T-cell (primary cell): ENCODE measurements around the gene CYP2W1. TPM values are rescaled to one million over a fixed set of nuclear protein-coding genes. Genes with fewer than 3 reads are reported as not detected.

Experiments
- ATAC-seq, 4 experiments: fragments of 200-7000 bp in 3 of 4; fragments of 150-1000 bp in 1 of 4; cut with Tn5 transposase; replicated peaks in 1 of 4; 1 replicate in 3 of 4; 2 replicates in 1 of 4; pipeline ENCODE4 v1.10.0; 2021; ENCODE audit warnings: moderate library complexity in 3 of 4, mild to moderate bottlenecking in 2 of 4, moderate number of reproducible peaks in 1 of 4
- CTCF ChIA-PET, 2 donors: fragments of 300-600 bp; sonication (Branson Sonifier 250); formaldehyde crosslinking; loops; one replicate each; lab custom pipeline; 2022; ENCODE audit warnings: antibody characterized with exemption in 2 of 2; lab: Charles Lee
- POLR2A ChIA-PET, 2 donors: fragments of 300-600 bp; sonication (Branson Sonifier 250); formaldehyde crosslinking; loops; one replicate each; lab custom pipeline; 2022; ENCODE audit warnings: antibody characterized with exemption in 2 of 2; lab: Charles Lee
- DNase-seq, 35 experiments: peaks; one replicate each; pipeline versions ENCODE4 v3.0.0 to v3.0.0-alpha.2; 2013 to 2023
- H3K27ac ChIP-seq: one replicate; pipeline ENCODE4 v1.5.1; 2013; ENCODE audit warnings: low read length
- H3K27me3 ChIP-seq, 2 experiments: replicated peaks in 1 of 2; 1 replicate in 1 of 2; 2 replicates in 1 of 2; pipeline versions ENCODE4 v1.6.1 to v1.7.0; 2013; ENCODE audit warnings: low read length in 1 of 2, mixed read lengths in 1 of 2; ENCODE audit not compliant: control insufficient read depth in 2 of 2, insufficient read depth in 2 of 2; ENCODE audit errors: extremely low read depth in 1 of 2
- H3K36me3 ChIP-seq, 2 donors: 1 replicate in 1 of 2; 2 replicates in 1 of 2; pipeline versions ENCODE4 v1.6.1 to v1.7.0; 2013; ENCODE audit warnings: low read length in 1 of 2; ENCODE audit not compliant: control insufficient read depth in 2 of 2, insufficient read depth in 1 of 2; ENCODE audit errors: extremely low read depth in 1 of 2
- H3K4me1 ChIP-seq, 2 experiments: 1 replicate in 1 of 2; 2 replicates in 1 of 2; pipeline versions ENCODE4 v1.6.1 to v1.7.0; 2013; ENCODE audit warnings: low read length in 2 of 2, mixed read lengths in 1 of 2; ENCODE audit not compliant: insufficient read depth in 2 of 2, control insufficient read depth in 1 of 2; ENCODE audit errors: extremely low read depth in 1 of 2
- H3K4me3 ChIP-seq, 2 donors: 1 replicate in 1 of 2; 2 replicates in 1 of 2; pipeline versions ENCODE4 v1.5.1 to v1.7.0; 2013; ENCODE audit warnings: mild to moderate bottlenecking in 2 of 2, low read length in 1 of 2, moderate library complexity in 1 of 2; ENCODE audit not compliant: control insufficient read depth in 1 of 2; ENCODE audit errors: extremely low read depth in 1 of 2
- H3K9me3 ChIP-seq: 2 replicates; pipeline ENCODE4 v1.7.0; 2013
- H3K27ac Mint-ChIP-seq, 2 donors: one replicate each; pipeline ENCODE4 v1.8.0; 2020 to 2021; ENCODE audit warnings: mild to moderate bottlenecking in 2 of 2, mixed read lengths in 2 of 2
- H3K27me3 Mint-ChIP-seq, 2 donors: one replicate each; pipeline ENCODE4 v1.8.0; 2021 to 2022; ENCODE audit warnings: mixed read lengths in 2 of 2
- H3K36me3 Mint-ChIP-seq: one replicate; pipeline ENCODE4 v1.8.0; 2021; ENCODE audit warnings: mixed read lengths
- H3K4me1 Mint-ChIP-seq, 3 donors: one replicate each; pipeline ENCODE4 v1.8.0; 2020 to 2022; ENCODE audit warnings: mixed read lengths in 3 of 3, mild to moderate bottlenecking in 1 of 3
- H3K4me3 Mint-ChIP-seq, 3 donors: one replicate each; pipeline ENCODE4 v1.8.0; 2020 to 2022; ENCODE audit warnings: mild to moderate bottlenecking in 3 of 3, mixed read lengths in 3 of 3, moderate library complexity in 3 of 3
- H3K9me3 Mint-ChIP-seq, 3 donors: one replicate each; pipeline ENCODE4 v1.8.0; 2020 to 2022; ENCODE audit warnings: mixed read lengths in 3 of 3
- WGBS: methylation state at CpG from one replicate; pipeline ENCODE4 v1.1.5; 2013; ENCODE audit warnings: missing lambda C conversion rate; ENCODE audit not compliant: insufficient coverage; 5-methylcytosine and 5-hydroxymethylcytosine counted together
- total RNA-seq, 35 experiments: library from RNA in 6 of 35; stranded (reverse) in 6 of 35; fragments of 120-200 nt in 1 of 35; gene quantifications; one replicate each; pipeline versions ENCODE4 v1.2.1 to v1.2.4 and lab custom pipeline; 2013 to 2026

The CYP2W1 gene
- total RNA-seq, 5 donors from 2014 or later (not counting 1 experiment from before 2014, with no cell fraction given): 0.19 TPM; not detected in 4

DNA sequence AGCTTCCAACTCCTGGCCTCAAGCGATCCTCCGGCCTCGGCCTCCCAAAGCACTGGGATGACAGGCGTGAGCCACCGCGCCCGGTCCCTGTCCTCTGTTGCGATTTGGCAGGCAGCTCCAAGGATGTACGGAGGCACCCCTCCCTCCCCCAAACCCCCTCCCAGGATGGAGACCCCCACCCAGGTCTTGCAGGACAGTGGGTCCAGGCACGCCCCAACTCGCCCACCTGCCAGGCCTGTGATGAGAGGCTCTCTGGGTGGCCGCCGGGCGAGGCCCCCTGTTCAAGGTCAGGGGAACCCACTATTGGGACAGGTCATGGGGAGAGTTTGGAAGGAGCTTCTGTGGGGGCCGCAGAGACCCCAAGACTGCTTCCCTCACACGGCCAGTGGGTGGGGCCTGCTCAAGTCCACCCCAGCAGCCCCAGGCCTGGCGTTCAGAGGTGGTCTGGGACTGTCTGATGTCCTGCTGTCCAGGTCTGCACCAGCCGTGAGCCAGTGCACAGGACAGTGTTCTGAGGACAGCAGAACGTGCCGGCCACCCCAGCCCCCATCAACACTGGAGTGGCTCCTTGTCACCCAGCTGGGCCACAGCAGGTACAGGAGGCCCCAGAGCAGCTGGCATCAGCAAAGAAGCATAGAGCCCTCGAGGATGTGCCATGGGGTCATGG is 31.0 kb upstream of the CYP2W1 start:
- ChIA-PET CTCF (no interaction called here), POLR2A (no interaction called here)
- H3K4me1 Mint-ChIP-seq: peaks cover 0 to 7% (median 0%) of the 10 kb centered on the region in 3 donors
- Histone ChIP-seq H3K4me3 (no peak overlapping the region), H3K36me3 (no peaks in the 10 kb centered on the region), H3K9me3 (no peaks in the 10 kb centered on the region), H3K4me1 (peaks cover 0 to 34% of the 10 kb centered on the region in 2 experiments), H3K27ac (no peak overlapping the region), H3K27me3 (peaks cover 0 to 29% of the 10 kb centered on the region in 2 experiments)
- DNase-seq (no peak), ATAC-seq (no peak)
- 90% methylated on average over 10 of the region's 21 CpGs for WGBS
- no peaks in the 10 kb centered on the region for H3K9me3 Mint-ChIP-seq
- no peaks in the 10 kb centered on the region for H3K36me3 Mint-ChIP-seq
- H3K27ac Mint-ChIP-seq: no peak overlapping the region
- peaks cover 3 to 9% of the 10 kb centered on the region in 2 donors for H3K27me3 Mint-ChIP-seq
- peak overlapping the region in 1 of 3 donors; percentile 35 for H3K4me3 Mint-ChIP-seq

DNA sequence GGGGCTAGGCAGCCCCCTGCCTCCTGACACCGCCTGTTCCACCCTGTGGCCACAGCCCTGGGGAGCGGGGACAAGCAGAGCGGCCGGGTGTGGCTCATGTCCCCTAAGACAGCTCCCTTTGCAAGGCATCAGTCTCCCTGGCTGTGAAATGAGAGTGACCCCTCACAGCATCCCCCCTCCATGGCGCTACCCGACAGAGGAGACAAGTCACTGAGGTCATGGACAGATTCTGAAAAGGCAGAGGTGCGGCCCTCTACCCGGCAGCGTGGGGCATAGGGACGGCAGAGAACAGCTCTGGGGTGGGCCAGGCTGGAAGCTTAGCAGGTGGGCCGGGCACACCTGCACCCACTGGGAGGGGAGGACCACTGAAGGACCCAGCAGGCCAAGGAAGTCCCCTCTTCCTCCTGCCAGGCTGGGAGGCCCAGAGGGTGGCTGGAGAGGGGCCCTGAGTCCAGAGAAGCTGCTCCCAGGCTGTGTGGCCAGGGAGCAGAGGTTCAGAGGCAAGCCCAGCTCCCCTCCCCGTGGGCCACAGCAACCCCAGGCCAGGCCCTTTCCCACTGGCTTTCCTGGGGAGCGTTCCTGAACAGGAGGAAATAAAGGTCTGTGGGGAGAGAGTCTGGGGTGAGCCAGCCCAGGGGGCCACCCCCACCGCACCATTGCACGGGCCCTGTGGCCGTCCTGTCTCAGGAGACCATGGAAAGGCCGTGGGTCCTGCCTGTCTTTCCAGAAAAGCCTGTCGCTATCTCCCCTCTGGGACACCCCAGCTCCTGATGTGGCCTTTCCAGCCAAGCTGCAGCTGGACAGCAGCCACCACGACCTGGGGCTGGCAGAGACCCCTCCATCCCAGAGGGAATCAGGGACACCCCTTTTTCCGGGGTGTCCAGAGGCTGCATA is 30.2 kb upstream of the CYP2W1 start:
- H3K4me1 ChIP-seq: peaks cover 0 to 34% of the 10 kb centered on the region in 2 experiments
- Mint-ChIP-seq H3K27ac (no peak overlapping the region), H3K4me3 (peak overlapping the region; percentile 25 to 35 (median 31)), H3K9me3 (no peaks in the 10 kb centered on the region), H3K36me3 (no peaks in the 10 kb centered on the region), H3K27me3 (peaks cover 3 to 9% of the 10 kb centered on the region in 2 donors), H3K4me1 (peaks cover 0 to 7% (median 0%) of the 10 kb centered on the region in 3 donors)
- H3K4me3 ChIP-seq: no peak overlapping the region
- no peak for DNase-seq
- WGBS: 97% methylated on average over 14 of the region's 20 CpGs
- peaks cover 0 to 37% of the 10 kb centered on the region in 2 experiments for H3K27me3 ChIP-seq
- no peaks in the 10 kb centered on the region for H3K36me3 ChIP-seq
- no peak overlapping the region for H3K27ac ChIP-seq
- POLR2A ChIA-PET: no interaction called here
- CTCF ChIA-PET: no interaction called here
- no peak for ATAC-seq
- no peaks in the 10 kb centered on the region for H3K9me3 ChIP-seq

DNA sequence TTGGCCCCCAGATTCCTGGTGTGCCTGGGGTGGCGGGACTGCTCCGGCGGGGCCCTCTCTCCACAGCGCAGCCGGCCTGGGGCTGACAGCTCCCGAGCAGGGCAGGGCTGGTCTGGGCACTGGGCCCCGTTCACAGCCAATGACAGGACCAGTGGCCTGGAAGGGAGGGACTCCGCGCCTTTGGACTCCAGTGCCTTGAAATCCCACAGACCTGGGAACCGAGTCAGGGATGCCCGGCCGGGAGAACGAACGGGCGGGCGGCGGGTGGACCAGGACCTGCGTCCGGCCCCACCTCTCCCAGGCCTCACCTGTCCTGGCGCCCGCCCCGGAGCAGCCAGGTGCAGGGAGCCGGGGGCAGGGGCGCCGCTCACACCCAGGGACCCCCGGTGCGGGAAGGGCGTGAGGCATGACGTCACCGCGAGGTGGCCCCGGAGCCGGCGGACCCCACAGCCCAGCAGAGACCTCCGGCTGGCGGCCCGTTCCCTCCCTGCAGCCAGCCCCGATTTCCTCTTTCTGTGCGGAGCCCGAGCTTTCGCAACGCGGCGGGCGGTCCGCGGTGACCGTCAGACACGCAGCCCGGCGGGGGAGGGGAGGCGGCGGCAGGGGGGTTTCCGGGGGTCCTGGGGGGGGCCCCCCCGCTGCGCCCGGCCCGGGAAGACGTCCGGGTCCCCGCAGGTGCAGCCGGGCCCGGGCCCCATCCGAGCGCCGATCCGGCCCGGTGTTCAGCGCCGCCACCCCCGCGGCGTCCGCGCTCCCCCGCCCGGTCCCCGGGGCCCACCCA is 29.2 kb upstream of the CYP2W1 start:
- Histone ChIP-seq H3K27me3 (peaks cover 0 to 46% of the 10 kb centered on the region in 2 experiments), H3K4me3 (peak overlapping the region in 1 of 2 donors; percentile 28), H3K9me3 (no peaks in the 10 kb centered on the region), H3K27ac (no peak overlapping the region), H3K36me3 (no peaks in the 10 kb centered on the region), H3K4me1 (peaks cover 0 to 34% of the 10 kb centered on the region in 2 experiments)
- ChIA-PET POLR2A (no interaction called here), CTCF (no interaction called here)
- H3K27ac Mint-ChIP-seq: no peak overlapping the region
- peak overlapping the region; percentile 35 to 47 (median 39) for H3K4me3 Mint-ChIP-seq
- H3K27me3 Mint-ChIP-seq: peaks cover 3 to 9% of the 10 kb centered on the region in 2 donors
- H3K36me3 Mint-ChIP-seq: no peaks in the 10 kb centered on the region
- H3K9me3 Mint-ChIP-seq: no peaks in the 10 kb centered on the region
- peak in 4 of 35 experiments; percentile 14 to 43 (median 22) for DNase-seq
- WGBS: 19% methylated on average over 53 of the region's 78 CpGs
- H3K4me1 Mint-ChIP-seq: peaks cover 0 to 7% (median 0%) of the 10 kb centered on the region in 3 donors
- ATAC-seq: peak; percentile 39 to 55 (median 52)

DNA sequence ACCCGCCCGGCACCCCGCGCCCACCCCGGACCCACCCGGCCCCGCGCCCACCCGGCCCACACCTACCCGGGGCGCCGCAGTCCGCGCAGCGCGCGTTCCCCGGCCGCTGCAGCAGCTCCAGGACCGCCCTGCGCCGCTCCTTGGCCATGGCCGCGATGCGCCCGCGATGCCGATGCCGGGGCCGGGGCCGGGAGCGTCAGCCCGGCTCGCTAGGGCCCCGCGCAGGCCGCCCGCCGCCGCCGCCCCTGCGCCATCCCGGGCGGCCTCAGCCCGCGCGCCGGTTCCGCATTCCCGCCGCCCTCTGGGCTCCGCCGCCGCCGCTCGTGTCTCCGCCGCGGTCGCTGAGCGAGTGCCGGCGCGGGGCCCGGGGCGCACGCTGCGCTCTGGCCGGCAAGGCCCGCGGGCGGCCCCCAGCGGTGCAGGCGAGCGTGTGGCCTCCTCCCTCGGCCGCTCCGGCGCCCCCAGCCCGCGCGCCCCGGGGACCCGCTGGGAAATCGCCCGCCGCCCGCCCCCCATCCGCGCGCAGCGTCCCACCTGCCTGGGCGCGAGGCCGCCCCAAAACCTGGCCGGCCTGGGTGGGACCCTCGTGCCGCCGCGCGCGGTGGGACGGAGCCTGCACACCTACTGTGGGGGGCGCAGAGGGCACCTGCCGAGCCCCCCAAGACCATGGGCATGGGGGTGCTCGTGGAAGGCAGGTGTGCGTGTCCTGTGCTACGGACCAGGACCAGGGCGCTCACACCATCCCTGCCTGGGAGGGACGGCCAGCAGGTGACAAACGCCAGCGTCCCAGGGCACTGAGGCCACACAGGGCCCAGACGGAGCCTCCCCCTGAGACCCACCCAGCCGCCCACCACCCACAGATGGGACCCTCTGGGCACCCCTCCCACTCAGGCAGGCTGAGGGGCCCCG is 28.4 kb upstream of the CYP2W1 start, which contains the start of gene ADAP1:
TSS of gene ADAP1 (minus strand) at position 351 of the 909 bp plus-strand sequence. CDS start at position 148, 203 bp downstream.
- Mint-ChIP-seq H3K9me3 (no peaks in the 10 kb centered on the region), H3K4me3 (peak within 1 kb of the TSS; percentile 66 to 74 (median 72)), H3K4me1 (peaks cover 0 to 7% (median 0%) of the 10 kb centered on the region in 3 donors), H3K36me3 (no peaks in the 10 kb centered on the region), H3K27ac (no peak within 1 kb of the TSS), H3K27me3 (peaks cover 3 to 9% of the 10 kb centered on the region in 2 donors)
- Histone ChIP-seq H3K9me3 (no peaks in the 10 kb centered on the region), H3K4me3 (peak within 1 kb of the TSS; percentile 11 to 28), H3K4me1 (peaks cover 0 to 29% of the 10 kb centered on the region in 2 experiments), H3K27ac (no peak within 1 kb of the TSS), H3K27me3 (peaks cover 0 to 49% of the 10 kb centered on the region in 2 experiments), H3K36me3 (no peaks in the 10 kb centered on the region)
- 9% methylated on average over 107 of the region's 115 CpGs for whole genome bisulfite sequencing
- POLR2A ChIA-PET: no interaction called here
- ATAC-seq: peak; percentile 85 to 92 (median 88)
- CTCF ChIA-PET: no interaction called here
- peak in 29 of 35 experiments; percentile 20 to 81 (median 38) for DNase-seq

DNA sequence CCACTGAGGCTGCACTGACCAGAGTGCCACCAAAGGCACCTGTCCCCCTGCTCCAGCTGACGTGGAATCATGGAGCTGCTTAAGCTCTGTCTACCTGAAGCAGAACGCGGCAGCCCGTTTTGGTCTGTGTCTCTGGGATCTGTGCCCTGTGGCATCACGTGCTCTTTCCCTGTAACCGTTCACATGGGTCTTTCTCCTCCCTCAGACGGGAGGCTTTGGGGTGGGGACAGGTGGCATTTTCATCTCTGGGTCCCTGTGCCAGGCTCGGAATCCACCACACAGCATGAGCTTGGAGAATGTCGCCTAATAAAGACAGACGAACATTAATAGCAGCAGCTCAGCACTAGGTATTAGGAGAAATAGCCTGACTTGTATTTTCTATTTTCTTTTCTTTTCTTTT is 26.9 kb upstream of the CYP2W1 start:
- peaks cover 0 to 24% of the 10 kb centered on the region in 2 experiments for H3K4me1 ChIP-seq
- H3K9me3 ChIP-seq: no peaks in the 10 kb centered on the region
- H3K4me1 Mint-ChIP-seq: peaks cover 0 to 8% (median 0%) of the 10 kb centered on the region in 3 donors
- H3K27me3 ChIP-seq: peaks cover 0 to 48% of the 10 kb centered on the region in 2 experiments
- no peak for DNase-seq
- 94% methylated on average over 6 of the region's 10 CpGs for WGBS
- no peaks in the 10 kb centered on the region for H3K36me3 ChIP-seq
- H3K4me3 Mint-ChIP-seq: peak overlapping the region; percentile 59 to 74 (median 68)
- CTCF ChIA-PET: interaction anchor here in 1 of 2 donors (0.7 kb wide), 1 partner anchor 199 kb away, joined by 3 read pairs; no protein-coding TSS in a partner anchor
- no peak overlapping the region for H3K27ac ChIP-seq
- H3K36me3 Mint-ChIP-seq: no peaks in the 10 kb centered on the region
- H3K27me3 Mint-ChIP-seq: peaks cover 3 to 9% of the 10 kb centered on the region in 2 donors
- no peak overlapping the region for H3K4me3 ChIP-seq
- no peak for ATAC-seq
- POLR2A ChIA-PET: no interaction called here
- peak overlapping the region in 1 of 2 donors; percentile 70 for H3K27ac Mint-ChIP-seq
- no peaks in the 10 kb centered on the region for H3K9me3 Mint-ChIP-seq
